Brain microvascular endothelial cell (primary cell): Measurements from ENCODE around the gene DQX1.

Experiments
- DNase-seq: peaks from one replicate; pipeline ENCODE4 v3.0.0-alpha.2; 2020
- H3K27ac ChIP-seq: fragments of 250-450 bp; sonication (Bioruptor Pico); 2 replicates; pipeline ENCODE4 v1.5.1; 2020; ENCODE audit warnings: mild to moderate bottlenecking, moderate library complexity
- H3K27me3 ChIP-seq: fragments of 250-450 bp; sonication (Bioruptor Pico); replicated peaks from 2 replicates; pipeline ENCODE4 v1.5.1; 2020; ENCODE audit warnings: mild to moderate bottlenecking
- H3K36me3 ChIP-seq: fragments of 250-450 bp; sonication (Bioruptor Pico); replicated peaks from 2 replicates; pipeline ENCODE4 v1.5.1; 2020; ENCODE audit warnings: mild to moderate bottlenecking
- H3K4me3 ChIP-seq: 2 replicates; pipeline ENCODE4 v1.5.1; 2011; ENCODE audit warnings: low read depth, mild to moderate bottlenecking, control low read depth, low read length, moderate library complexity
- in situ Hi-C: cut with HindIII; loops from 2 replicates; pipeline ENCODE4 v1.10.0; 2017; ENCODE audit warnings: low sequenced_read_pairs, low pct_ligation_motif_present
- TF ChIP-seq, protein P1 (sequence below): IDR thresholded peaks from 2 replicates; pipeline ENCODE4 v1.5.1; 2011; ENCODE audit warnings: low read depth, mild to moderate bottlenecking, moderate library complexity, low read length, control low read depth, inconsistent platforms; ENCODE audit errors: missing control alignments

DQX1 gene, protein sequence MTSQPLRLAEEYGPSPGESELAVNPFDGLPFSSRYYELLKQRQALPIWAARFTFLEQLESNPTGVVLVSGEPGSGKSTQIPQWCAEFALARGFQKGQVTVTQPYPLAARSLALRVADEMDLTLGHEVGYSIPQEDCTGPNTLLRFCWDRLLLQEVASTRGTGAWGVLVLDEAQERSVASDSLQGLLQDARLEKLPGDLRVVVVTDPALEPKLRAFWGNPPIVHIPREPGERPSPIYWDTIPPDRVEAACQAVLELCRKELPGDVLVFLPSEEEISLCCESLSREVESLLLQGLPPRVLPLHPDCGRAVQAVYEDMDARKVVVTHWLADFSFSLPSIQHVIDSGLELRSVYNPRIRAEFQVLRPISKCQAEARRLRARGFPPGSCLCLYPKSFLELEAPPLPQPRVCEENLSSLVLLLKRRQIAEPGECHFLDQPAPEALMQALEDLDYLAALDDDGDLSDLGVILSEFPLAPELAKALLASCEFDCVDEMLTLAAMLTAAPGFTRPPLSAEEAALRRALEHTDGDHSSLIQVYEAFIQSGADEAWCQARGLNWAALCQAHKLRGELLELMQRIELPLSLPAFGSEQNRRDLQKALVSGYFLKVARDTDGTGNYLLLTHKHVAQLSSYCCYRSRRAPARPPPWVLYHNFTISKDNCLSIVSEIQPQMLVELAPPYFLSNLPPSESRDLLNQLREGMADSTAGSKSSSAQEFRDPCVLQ

DNA sequence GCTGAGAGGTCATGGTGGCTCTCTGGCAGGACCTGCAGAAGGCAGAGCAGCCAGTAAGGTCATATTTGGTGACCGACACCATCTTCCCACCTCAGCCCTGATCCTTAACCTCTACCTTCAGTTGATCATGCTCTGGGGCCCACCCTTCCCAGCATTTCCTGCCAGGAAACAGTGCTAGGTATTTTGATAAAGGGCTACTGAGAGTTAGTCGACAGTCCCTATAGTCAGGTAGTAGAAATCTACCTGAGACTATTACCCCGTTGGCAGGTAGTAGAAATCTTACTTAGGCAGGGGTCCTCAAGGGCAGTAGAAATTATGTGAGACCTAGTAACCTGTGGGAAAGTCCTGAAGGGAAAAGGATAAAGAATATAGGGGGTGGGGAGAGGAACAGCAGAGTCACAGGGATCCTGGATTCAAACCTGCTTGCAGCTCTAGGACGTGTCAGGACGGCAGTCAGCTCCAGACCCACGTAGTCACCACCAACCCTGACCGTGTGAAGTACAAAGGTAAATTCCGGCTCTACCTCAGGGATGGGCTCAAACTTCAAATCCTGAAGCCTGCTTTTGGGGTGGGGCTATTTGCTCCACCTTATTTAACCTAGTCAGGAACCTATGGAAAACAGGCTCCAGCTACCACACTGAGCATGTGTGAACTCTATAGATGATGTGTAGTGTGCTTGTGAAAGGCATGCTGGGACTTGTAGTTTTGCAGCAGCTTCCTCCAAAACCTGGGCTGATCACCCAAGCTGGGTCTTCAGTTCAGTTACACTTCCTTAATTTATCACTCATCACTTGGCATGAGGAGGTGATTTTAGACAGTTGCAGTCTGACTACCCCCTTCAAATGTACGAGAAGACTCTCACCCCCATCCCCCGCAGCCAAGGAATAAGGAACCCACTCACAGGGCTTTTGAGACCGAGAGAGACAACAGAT lies at the start of gene DQX1:
Gene DQX1, minus strand, starts transcription at position 515 of the 932 bp plus-strand sequence. Its CDS starts 502 bp downstream, at position 13.
- TF ChIP-seq, protein P1, sequence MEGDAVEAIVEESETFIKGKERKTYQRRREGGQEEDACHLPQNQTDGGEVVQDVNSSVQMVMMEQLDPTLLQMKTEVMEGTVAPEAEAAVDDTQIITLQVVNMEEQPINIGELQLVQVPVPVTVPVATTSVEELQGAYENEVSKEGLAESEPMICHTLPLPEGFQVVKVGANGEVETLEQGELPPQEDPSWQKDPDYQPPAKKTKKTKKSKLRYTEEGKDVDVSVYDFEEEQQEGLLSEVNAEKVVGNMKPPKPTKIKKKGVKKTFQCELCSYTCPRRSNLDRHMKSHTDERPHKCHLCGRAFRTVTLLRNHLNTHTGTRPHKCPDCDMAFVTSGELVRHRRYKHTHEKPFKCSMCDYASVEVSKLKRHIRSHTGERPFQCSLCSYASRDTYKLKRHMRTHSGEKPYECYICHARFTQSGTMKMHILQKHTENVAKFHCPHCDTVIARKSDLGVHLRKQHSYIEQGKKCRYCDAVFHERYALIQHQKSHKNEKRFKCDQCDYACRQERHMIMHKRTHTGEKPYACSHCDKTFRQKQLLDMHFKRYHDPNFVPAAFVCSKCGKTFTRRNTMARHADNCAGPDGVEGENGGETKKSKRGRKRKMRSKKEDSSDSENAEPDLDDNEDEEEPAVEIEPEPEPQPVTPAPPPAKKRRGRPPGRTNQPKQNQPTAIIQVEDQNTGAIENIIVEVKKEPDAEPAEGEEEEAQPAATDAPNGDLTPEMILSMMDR: no peak
- in situ Hi-C loops: no loop called here
- no peak within 1 kb of the TSS for H3K27ac ChIP-seq
- no peak for DNase-seq
- peaks cover 17% of the 10 kb centered on the region for H3K36me3 ChIP-seq
- no peak within 1 kb of the TSS for H3K4me3 ChIP-seq
- H3K27me3 ChIP-seq: no peaks in the 10 kb centered on the region

DNA sequence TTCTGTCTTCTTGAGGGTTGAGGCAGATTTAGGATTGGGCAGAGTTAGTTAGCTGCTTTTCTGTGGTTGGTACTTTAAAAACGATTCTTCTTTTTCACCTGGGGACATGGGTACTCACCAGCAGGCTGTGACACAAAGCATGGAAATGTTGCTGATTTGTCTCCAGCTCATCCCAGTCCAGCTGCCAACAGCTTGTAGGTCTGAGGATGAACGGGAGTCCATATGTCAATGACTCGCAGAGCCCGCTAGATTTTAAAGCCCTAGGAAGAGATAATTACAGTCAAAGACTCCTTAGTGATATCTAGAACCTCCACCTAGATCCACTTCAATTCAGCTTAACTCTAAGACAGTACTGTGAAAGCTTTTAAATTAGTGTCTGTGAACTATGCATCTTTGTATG lies 49.3 kb upstream of the DQX1 start:
- no peak for DNase-seq
- TF ChIP-seq, protein P1: no peak
- in situ Hi-C loops: no loop called here
- H3K36me3 ChIP-seq: no peaks in the 10 kb centered on the region
- no peaks in the 10 kb centered on the region for H3K27me3 ChIP-seq
- no peak overlapping the region for H3K4me3 ChIP-seq
- H3K27ac ChIP-seq: no peak overlapping the region

GRCh38 chr2:74573747-74574562 lies 47.9 kb upstream of the DQX1 start:
- Histone ChIP-seq H3K27me3 (no peaks in the 10 kb centered on the region), H3K36me3 (no peaks in the 10 kb centered on the region), H3K27ac (peak overlapping the region; percentile 7), H3K4me3 (peak overlapping the region; percentile 3)
- in situ Hi-C loops: no loop called here
- TF ChIP-seq, protein P1: no peak
- peak; percentile 68 for DNase-seq

DNA sequence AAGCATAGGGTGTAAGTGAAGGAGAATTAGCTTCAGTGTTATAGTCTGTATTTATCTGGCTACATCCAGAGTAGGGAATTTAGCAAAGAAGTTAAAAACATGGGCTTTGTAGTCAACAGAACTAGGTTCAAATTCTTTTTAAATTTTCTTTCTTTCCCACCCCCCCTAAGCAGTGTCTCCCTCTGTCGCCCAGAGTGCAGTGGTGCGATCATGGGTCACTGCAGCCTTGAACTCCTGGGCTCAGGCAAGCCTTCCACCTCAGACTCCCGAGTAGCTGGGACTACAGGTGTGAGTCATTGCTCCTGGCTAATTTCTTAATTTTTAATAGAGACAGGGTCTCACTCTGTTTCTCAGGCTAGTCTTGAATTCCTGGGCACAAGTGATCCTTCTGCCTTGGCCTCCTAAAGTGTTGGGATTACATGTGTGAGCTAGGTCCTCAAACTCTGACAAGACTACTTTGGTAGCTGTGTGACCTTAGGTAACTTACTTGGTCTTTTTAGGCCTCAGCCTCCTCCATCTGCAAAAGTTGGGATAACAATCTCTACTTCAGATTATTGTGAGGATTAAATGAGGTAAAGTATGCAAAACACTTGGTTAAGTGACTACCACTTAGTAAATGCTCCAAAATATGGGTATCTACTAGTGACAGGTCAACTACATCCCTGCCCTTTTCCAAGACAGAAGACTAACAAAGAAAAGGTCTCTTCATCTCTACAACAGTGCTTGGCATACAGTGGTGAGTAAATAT lies 46.3 kb upstream of the DQX1 start:
- Histone ChIP-seq H3K27me3 (no peaks in the 10 kb centered on the region), H3K4me3 (no peak overlapping the region), H3K36me3 (no peaks in the 10 kb centered on the region), H3K27ac (no peak overlapping the region)
- in situ Hi-C loops: no loop called here
- DNase-seq: no peak
- TF ChIP-seq, protein P1: no peak

DNA sequence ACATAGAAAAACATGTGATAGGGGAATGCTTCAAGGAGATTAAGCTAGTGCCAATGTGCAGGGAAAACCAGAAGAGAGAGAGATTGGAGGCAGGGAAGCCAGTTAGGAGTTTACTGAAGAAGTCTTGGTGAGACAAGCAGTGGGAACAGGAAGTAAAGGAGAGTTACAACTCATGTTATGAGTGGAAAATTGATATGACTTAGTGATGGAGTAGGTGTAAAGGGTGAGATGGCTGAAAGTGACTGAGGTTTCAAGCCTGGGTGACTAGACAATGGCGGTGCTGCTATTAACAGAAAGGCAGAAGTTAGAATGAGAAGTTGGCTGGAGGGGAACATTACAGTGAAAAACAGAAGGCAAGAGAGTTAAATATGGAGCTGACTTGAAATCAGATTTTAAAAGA lies 45.0 kb upstream of the DQX1 start:
- TF ChIP-seq, protein P1: no peak
- DNase-seq: no peak
- in situ Hi-C loops: no loop called here
- no peaks in the 10 kb centered on the region for H3K27me3 ChIP-seq
- no peaks in the 10 kb centered on the region for H3K36me3 ChIP-seq
- no peak overlapping the region for H3K4me3 ChIP-seq
- H3K27ac ChIP-seq: no peak overlapping the region
